Brain microvascular endothelial cell (primary cell): ENCODE results near the gene SV2A.
A peak's percentile ranks its signal among the peaks of the same experiment; 100 is the strongest.

Experiments
- DNase-seq: peaks from one replicate; pipeline ENCODE4 v3.0.0-alpha.2; 2020
- H3K27ac ChIP-seq: fragments of 250-450 bp; sonication (Bioruptor Pico); 2 replicates; pipeline ENCODE4 v1.5.1; 2020; ENCODE audit warnings: mild to moderate bottlenecking, moderate library complexity
- H3K27me3 ChIP-seq: fragments of 250-450 bp; sonication (Bioruptor Pico); replicated peaks from 2 replicates; pipeline ENCODE4 v1.5.1; 2020; ENCODE audit warnings: mild to moderate bottlenecking
- H3K36me3 ChIP-seq: fragments of 250-450 bp; sonication (Bioruptor Pico); replicated peaks from 2 replicates; pipeline ENCODE4 v1.5.1; 2020; ENCODE audit warnings: mild to moderate bottlenecking
- H3K4me3 ChIP-seq: 2 replicates; pipeline ENCODE4 v1.5.1; 2011; ENCODE audit warnings: low read depth, mild to moderate bottlenecking, control low read depth, low read length, moderate library complexity
- CTCF ChIP-seq: IDR thresholded peaks from 2 replicates; pipeline ENCODE4 v1.5.1; 2011; ENCODE audit warnings: low read depth, mild to moderate bottlenecking, moderate library complexity, low read length, control low read depth, inconsistent platforms; ENCODE audit errors: missing control alignments
- in situ Hi-C: cut with HindIII; loops from 2 replicates; pipeline ENCODE4 v1.10.0; 2017; ENCODE audit warnings: low sequenced_read_pairs, low pct_ligation_motif_present

SV2A gene

GRCh38 chr1:149917571-149918144 lies at the start of gene SV2A:
Gene SV2A, minus strand, starts transcription at chr1:149917844. Its CDS starts 4,004 bp downstream, at chr1:149913840.
- no peak for TF ChIP-seq CTCF
- H3K36me3 ChIP-seq, result peaks cover 3% of the 10 kb centered on the region
- no peaks in the 10 kb centered on the region for H3K27me3 ChIP-seq
- DNase-seq, result no peak
- in situ Hi-C loops, result no loop called here
- no peak within 1 kb of the TSS for H3K27ac ChIP-seq
- peak within 1 kb of the TSS; percentile 79 for H3K4me3 ChIP-seq

GRCh38 chr1:149967041-149967440 lies 49.4 kb upstream of the SV2A start:
- Histone ChIP-seq H3K36me3 (peaks cover 51% of the 10 kb centered on the region), H3K4me3 (no peak overlapping the region), H3K27ac (no peak overlapping the region), H3K27me3 (no peaks in the 10 kb centered on the region)
- in situ Hi-C loops, result no loop called here
- TF ChIP-seq CTCF, result no peak
- no peak for DNase-seq

- no peak overlapping the region for H3K4me3 ChIP-seq
- no peak for DNase-seq
- peaks cover 52% of the 10 kb centered on the region for H3K36me3 ChIP-seq
- no peak for TF ChIP-seq CTCF
- H3K27ac ChIP-seq, result no peak overlapping the region
- in situ Hi-C loops, result no loop called here
- H3K27me3 ChIP-seq, result no peaks in the 10 kb centered on the region
Measured at GRCh38 chr1:149966405-149966804, 48.8 kb upstream of the SV2A start.

GRCh38 chr1:149965440-149965839 lies 47.8 kb upstream of the SV2A start:
- no peaks in the 10 kb centered on the region for H3K27me3 ChIP-seq
- in situ Hi-C loops, result no loop called here
- H3K4me3 ChIP-seq, result no peak overlapping the region
- H3K27ac ChIP-seq, result no peak overlapping the region
- H3K36me3 ChIP-seq, result peaks cover 52% of the 10 kb centered on the region
- TF ChIP-seq CTCF, result no peak
- DNase-seq, result no peak

- no peak for TF ChIP-seq CTCF
- no peak for DNase-seq
- H3K36me3 ChIP-seq, result peaks cover 50% of the 10 kb centered on the region
- no peaks in the 10 kb centered on the region for H3K27me3 ChIP-seq
- H3K4me3 ChIP-seq, result no peak overlapping the region
- no peak overlapping the region for H3K27ac ChIP-seq
- in situ Hi-C loops, result no loop called here
Measured at GRCh38 chr1:149963358-149963757, 45.7 kb upstream of the SV2A start.

GRCh38 chr1:149962736-149963135 lies 45.1 kb upstream of the SV2A start:
- in situ Hi-C loops, result no loop called here
- H3K27ac ChIP-seq, result no peak overlapping the region
- DNase-seq, result no peak
- H3K27me3 ChIP-seq, result no peaks in the 10 kb centered on the region
- H3K4me3 ChIP-seq, result no peak overlapping the region
- H3K36me3 ChIP-seq, result peaks cover 53% of the 10 kb centered on the region
- no peak for TF ChIP-seq CTCF
